Measurements from ENCODE around the gene MCTP1. TPM values are rescaled to one million over a fixed set of nuclear protein-coding genes. Genes with fewer than 3 reads are reported as not detected.

MCTP1 gene
- total and polyA plus RNA-seq, 10 of the 15 experiments (the other 5 are each of a cell fraction or from before 2014, with no cell fraction given) = 12.6 to 45.9 (median 18.8) TPM

DNA sequence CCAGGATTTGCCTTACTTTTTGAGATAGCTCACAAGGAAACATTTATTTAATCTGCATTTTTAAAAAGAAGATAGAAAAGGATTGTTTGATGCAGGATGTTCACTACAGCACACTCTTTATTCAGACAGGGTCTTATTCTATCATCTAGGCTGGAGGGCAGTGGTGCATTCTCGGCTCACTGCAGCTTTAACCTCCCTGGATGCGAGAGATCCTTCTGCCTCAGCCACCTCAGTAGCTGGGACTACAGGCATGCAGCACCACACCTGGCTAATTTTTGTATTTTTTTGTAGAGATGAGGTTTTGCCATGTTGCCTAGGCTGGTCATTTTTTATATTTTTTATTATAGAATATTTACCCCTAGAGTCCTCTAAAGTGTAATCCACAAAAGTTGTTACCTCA is 221.4 kb downstream of the MCTP1 start:
- ATAC-seq (no peak), DNase-seq (ENCODE audit: low read depth, low spot score) (no peak), FAIRE-seq (no peak)
- RAD21 ChIA-PET (ENCODE audit: unreplicated experiment) = interaction anchor here (0.9 to 1.3 kb wide), 3 partner anchors 9 to 34 kb away, joined by 3 read pairs; no protein-coding TSS in a partner anchor
- TF ChIP-seq TCF3 (IDR thresholded peaks at IDR 0.05; ENCODE audit: borderline replicate concordance, insufficient read depth, low read depth, low read length) (no peak), RCOR1 (conservative IDR thresholded peaks at IDR 0.05; ENCODE audit: low read depth, low read length) (no peak), SMAD1 (IDR thresholded peaks at IDR 0.05; ENCODE audit: low read depth, partially characterized antibody) (no peak), SMARCA5 (IDR thresholded peaks at IDR 0.05) (no peak), ATF3 (IDR thresholded peaks at IDR 0.05; ENCODE audit: borderline replicate concordance, extremely low read depth, low read depth, low read length) (no peak), TBL1XR1 (IDR thresholded peaks at IDR 0.05; ENCODE audit: low read depth, low read length) (no peak), RUNX3 (IDR thresholded peaks at IDR 0.05; ENCODE audit: low read length) (no peak), HCFC1 (IDR thresholded peaks at IDR 0.05; ENCODE audit: low read length) (no peak), SIN3A (IDR thresholded peaks at IDR 0.05; ENCODE audit: low read depth, low read length) (no peak), NFXL1 (IDR thresholded peaks at IDR 0.05; ENCODE audit: borderline replicate concordance) (no peak), MXI1 (IDR thresholded peaks at IDR 0.05; ENCODE audit: low read depth, low read length) (no peak), HDAC2 (IDR thresholded peaks at IDR 0.05) (no peak)
- TF ChIP-seq, protein P1, sequence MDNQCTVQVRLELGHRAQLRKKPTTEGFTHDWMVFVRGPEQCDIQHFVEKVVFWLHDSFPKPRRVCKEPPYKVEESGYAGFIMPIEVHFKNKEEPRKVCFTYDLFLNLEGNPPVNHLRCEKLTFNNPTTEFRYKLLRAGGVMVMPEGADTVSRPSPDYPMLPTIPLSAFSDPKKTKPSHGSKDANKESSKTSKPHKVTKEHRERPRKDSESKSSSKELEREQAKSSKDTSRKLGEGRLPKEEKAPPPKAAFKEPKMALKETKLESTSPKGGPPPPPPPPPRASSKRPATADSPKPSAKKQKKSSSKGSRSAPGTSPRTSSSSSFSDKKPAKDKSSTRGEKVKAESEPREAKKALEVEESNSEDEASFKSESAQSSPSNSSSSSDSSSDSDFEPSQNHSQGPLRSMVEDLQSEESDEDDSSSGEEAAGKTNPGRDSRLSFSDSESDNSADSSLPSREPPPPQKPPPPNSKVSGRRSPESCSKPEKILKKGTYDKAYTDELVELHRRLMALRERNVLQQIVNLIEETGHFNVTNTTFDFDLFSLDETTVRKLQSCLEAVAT (IDR thresholded peaks at IDR 0.05) = no peak
- TF ChIP-seq, protein P2, sequence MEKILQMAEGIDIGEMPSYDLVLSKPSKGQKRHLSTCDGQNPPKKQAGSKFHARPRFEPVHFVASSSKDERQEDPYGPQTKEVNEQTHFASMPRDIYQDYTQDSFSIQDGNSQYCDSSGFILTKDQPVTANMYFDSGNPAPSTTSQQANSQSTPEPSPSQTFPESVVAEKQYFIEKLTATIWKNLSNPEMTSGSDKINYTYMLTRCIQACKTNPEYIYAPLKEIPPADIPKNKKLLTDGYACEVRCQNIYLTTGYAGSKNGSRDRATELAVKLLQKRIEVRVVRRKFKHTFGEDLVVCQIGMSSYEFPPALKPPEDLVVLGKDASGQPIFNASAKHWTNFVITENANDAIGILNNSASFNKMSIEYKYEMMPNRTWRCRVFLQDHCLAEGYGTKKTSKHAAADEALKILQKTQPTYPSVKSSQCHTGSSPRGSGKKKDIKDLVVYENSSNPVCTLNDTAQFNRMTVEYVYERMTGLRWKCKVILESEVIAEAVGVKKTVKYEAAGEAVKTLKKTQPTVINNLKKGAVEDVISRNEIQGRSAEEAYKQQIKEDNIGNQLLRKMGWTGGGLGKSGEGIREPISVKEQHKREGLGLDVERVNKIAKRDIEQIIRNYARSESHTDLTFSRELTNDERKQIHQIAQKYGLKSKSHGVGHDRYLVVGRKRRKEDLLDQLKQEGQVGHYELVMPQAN (conservative IDR thresholded peaks at IDR 0.05) = no peak
- TF ChIP-seq, protein P3, sequence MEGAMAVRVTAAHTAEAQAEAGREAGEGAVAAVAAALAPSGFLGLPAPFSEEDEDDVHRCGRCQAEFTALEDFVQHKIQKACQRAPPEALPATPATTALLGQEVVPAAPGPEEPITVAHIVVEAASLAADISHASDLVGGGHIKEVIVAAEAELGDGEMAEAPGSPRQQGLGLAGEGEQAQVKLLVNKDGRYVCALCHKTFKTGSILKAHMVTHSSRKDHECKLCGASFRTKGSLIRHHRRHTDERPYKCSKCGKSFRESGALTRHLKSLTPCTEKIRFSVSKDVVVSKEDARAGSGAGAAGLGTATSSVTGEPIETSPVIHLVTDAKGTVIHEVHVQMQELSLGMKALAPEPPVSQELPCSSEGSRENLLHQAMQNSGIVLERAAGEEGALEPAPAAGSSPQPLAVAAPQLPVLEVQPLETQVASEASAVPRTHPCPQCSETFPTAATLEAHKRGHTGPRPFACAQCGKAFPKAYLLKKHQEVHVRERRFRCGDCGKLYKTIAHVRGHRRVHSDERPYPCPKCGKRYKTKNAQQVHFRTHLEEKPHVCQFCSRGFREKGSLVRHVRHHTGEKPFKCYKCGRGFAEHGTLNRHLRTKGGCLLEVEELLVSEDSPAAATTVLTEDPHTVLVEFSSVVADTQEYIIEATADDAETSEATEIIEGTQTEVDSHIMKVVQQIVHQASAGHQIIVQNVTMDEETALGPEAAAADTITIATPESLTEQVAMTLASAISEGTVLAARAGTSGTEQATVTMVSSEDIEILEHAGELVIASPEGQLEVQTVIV (IDR thresholded peaks at IDR 0.05; ENCODE audit: borderline replicate concordance, partially characterized antibody) = no peak
- in situ Hi-C loops (cut with MboI) = no loop called here
- CTCF ChIA-PET = interaction anchor here (1.0 to 2.2 kb wide), 11 partner anchors 9 to 201 kb away, joined by 3 to 7 read pairs (median 3); no protein-coding TSS in a partner anchor
- SMC1A ChIA-PET (ENCODE audit: uncharacterized antibody, unreplicated experiment) = interaction anchor here (0.8 to 3.8 kb wide), 8 partner anchors 8 to 42 kb away, joined by 3 to 23 read pairs (median 5); no protein-coding TSS in a partner anchor
- peaks cover 2% of the 10 kb centered on the region; the same call in 2 of the 3 replicates for H3K9me3 ChIP-seq (replicated peaks; ENCODE audit: control insufficient read depth, insufficient read depth, low read length)
- H4K20me1 ChIP-seq (ENCODE audit: control insufficient read depth, insufficient read depth) = no peaks in the 10 kb centered on the region
- H3K4me1 ChIP-seq (ENCODE audit: control insufficient read depth, insufficient read depth, low read length) = peaks cover 1% of the 10 kb centered on the region
- no peak overlapping the region for H3K9ac ChIP-seq (ENCODE audit: control insufficient read depth, insufficient read depth, low read length)
- H2AFZ ChIP-seq (ENCODE audit: control insufficient read depth, low read depth, low read length) = no peak overlapping the region
- no peak overlapping the region for H3K4me2 ChIP-seq (ENCODE audit: control insufficient read depth, insufficient read depth)
- H3K27ac ChIP-seq (ENCODE audit: control insufficient read depth, insufficient read depth) = no peak overlapping the region
- no peaks in the 10 kb centered on the region for H3K36me3 ChIP-seq (ENCODE audit: control insufficient read depth in 2 of 2, insufficient read depth in 2 of 2, low read length in 1 of 2)
- no TSS peak for BruUV-seq (replicated peaks)
- intact Hi-C loops (cut with micrococcal nuclease; ENCODE audit: unreplicated experiment) = no loop called here
- H3K4me3 ChIP-seq = no peak overlapping the region
- WGBS (ENCODE audit: insufficient coverage, insufficient replicate concordance, low lambda C conversion rate, missing lambda C conversion rate) = 41% methylated on average over 2 of the region's 2 CpGs
- peaks cover 29% of the 10 kb centered on the region for H3K79me2 ChIP-seq (ENCODE audit: control insufficient read depth, insufficient read depth, low read length)
- POLR2A ChIA-PET = interaction anchor here (1.6 to 2.1 kb wide), 2 partner anchors 9 to 12 kb away, joined by 5 to 14 read pairs; no protein-coding TSS in a partner anchor
- H3K27me3 ChIP-seq (replicated peaks in 1 of 2; ENCODE audit: control insufficient read depth in 2 of 2, insufficient read depth in 2 of 2, low read length in 1 of 2) = no peaks in the 10 kb centered on the region

All from GM12878 (cell line).